Measurements from ENCODE around the gene DYNC2I2. TPM values are rescaled to one million over a fixed set of nuclear protein-coding genes. Genes with fewer than 3 reads are reported as not detected.
"Not testable (repeated sequence)": the region's sequence is repeated elsewhere in the genome, so short reads cannot be mapped to it uniquely, and the experiment has no call there.

The DYNC2I2 gene
- total and polyA plus RNA-seq, 2 donors from 2014 or later: 76.6 to 98.6 TPM

GRCh38 chr9:128651798-128652197 is 4.8 kb downstream of the DYNC2I2 start:
- no peak for FAIRE-seq
- DNase-seq: no peak
- intact Hi-C loops (cut with DNase I): no loop called here
- Histone ChIP-seq H3K27me3 (ENCODE audit: control insufficient read depth, insufficient read depth, low read length) (no peaks in the 10 kb centered on the region), H3K27ac (ENCODE audit: low read depth in 2 of 2, low read length in 2 of 2) (no peak overlapping the region), H3K4me3 (ENCODE audit: low read length in 3 of 3) (no peak overlapping the region), H3K9me3 (ENCODE audit: control insufficient read depth in 2 of 3, insufficient read depth in 1 of 3, low read length in 3 of 3) (no peaks in the 10 kb centered on the region), H3K9ac (ENCODE audit: low read length in 3 of 3) (no peak overlapping the region), H3K4me1 (ENCODE audit: control insufficient read depth in 2 of 3, insufficient read depth in 2 of 3, low read depth in 1 of 3, low read length in 3 of 3) (no peaks in the 10 kb centered on the region), H3K36me3 (ENCODE audit: control insufficient read depth in 2 of 3, insufficient read depth in 3 of 3, low read length in 3 of 3) (no peaks in the 10 kb centered on the region)
- TF ChIP-seq CTCF (IDR thresholded peaks at IDR 0.05; ENCODE audit: borderline replicate concordance, extremely low read depth, insufficient read depth): no peak

GRCh38 chr9:128648206-128648605 is 8.4 kb downstream of the DYNC2I2 start:
- H3K9ac ChIP-seq (ENCODE audit: low read length in 3 of 3); H3K27me3 ChIP-seq (ENCODE audit: control insufficient read depth, insufficient read depth, low read length); FAIRE-seq; H3K36me3 ChIP-seq (ENCODE audit: control insufficient read depth in 2 of 3, insufficient read depth in 3 of 3, low read length in 3 of 3); H3K27ac ChIP-seq (ENCODE audit: low read depth in 2 of 2, low read length in 2 of 2); H3K4me3 ChIP-seq (ENCODE audit: low read length in 3 of 3); H3K9me3 ChIP-seq (ENCODE audit: control insufficient read depth in 2 of 3, insufficient read depth in 1 of 3, low read length in 3 of 3); H3K4me1 ChIP-seq (ENCODE audit: control insufficient read depth in 2 of 3, insufficient read depth in 2 of 3, low read depth in 1 of 3, low read length in 3 of 3); intact Hi-C loops (cut with DNase I): not testable (repeated sequence)
- DNase-seq: peak in 1 of 5 donors; percentile 72

GRCh38 chr9:128643519-128644300 is 12.9 kb downstream of the DYNC2I2 start:
- TF ChIP-seq CTCF (IDR thresholded peaks at IDR 0.05; ENCODE audit: borderline replicate concordance, extremely low read depth, insufficient read depth): no peak
- Histone ChIP-seq H3K27me3 (ENCODE audit: control insufficient read depth, insufficient read depth, low read length) (no peaks in the 10 kb centered on the region), H3K27ac (ENCODE audit: low read depth in 2 of 2, low read length in 2 of 2) (no peak overlapping the region), H3K9ac (ENCODE audit: low read length in 3 of 3) (no peak overlapping the region), H3K4me3 (ENCODE audit: low read length in 3 of 3) (no peak overlapping the region), H3K36me3 (ENCODE audit: control insufficient read depth in 2 of 3, insufficient read depth in 3 of 3, low read length in 3 of 3) (peaks cover 0 to 3% (median under 1%) of the 10 kb centered on the region in 3 donors), H3K4me1 (ENCODE audit: control insufficient read depth in 2 of 3, insufficient read depth in 2 of 3, low read depth in 1 of 3, low read length in 3 of 3) (no peaks in the 10 kb centered on the region), H3K9me3 (ENCODE audit: control insufficient read depth in 2 of 3, insufficient read depth in 1 of 3, low read length in 3 of 3) (no peaks in the 10 kb centered on the region)
- no peak for FAIRE-seq
- DNase-seq: no peak
- intact Hi-C loops (cut with DNase I): no loop called here

- intact Hi-C loops (cut with DNase I): no loop called here
- H3K27me3 ChIP-seq (ENCODE audit: control insufficient read depth, insufficient read depth, low read length): no peaks in the 10 kb centered on the region
- no peak overlapping the region for H3K9ac ChIP-seq (ENCODE audit: low read length in 3 of 3)
- TF ChIP-seq CTCF (IDR thresholded peaks at IDR 0.05; ENCODE audit: borderline replicate concordance, extremely low read depth, insufficient read depth): no peak
- no peak overlapping the region for H3K27ac ChIP-seq (ENCODE audit: low read depth in 2 of 2, low read length in 2 of 2)
- H3K4me1 ChIP-seq (ENCODE audit: control insufficient read depth in 2 of 3, insufficient read depth in 2 of 3, low read depth in 1 of 3, low read length in 3 of 3): no peaks in the 10 kb centered on the region
- DNase-seq: no peak
- peaks cover 0 to 3% (median 3%) of the 10 kb centered on the region in 3 donors for H3K36me3 ChIP-seq (ENCODE audit: control insufficient read depth in 2 of 3, insufficient read depth in 3 of 3, low read length in 3 of 3)
- no peak for FAIRE-seq
- H3K9me3 ChIP-seq (ENCODE audit: control insufficient read depth in 2 of 3, insufficient read depth in 1 of 3, low read length in 3 of 3): no peaks in the 10 kb centered on the region
- H3K4me3 ChIP-seq (ENCODE audit: low read length in 3 of 3): no peak overlapping the region
These were observed 13.9 kb downstream of the DYNC2I2 start for GRCh38 chr9:128642675-128643245.
